NB4 (cell line): ENCODE results near the gene CELF4.
"Not testable (repeated sequence)": the region's sequence is repeated elsewhere in the genome, so short reads cannot be mapped to it uniquely, and the experiment has no call there.

Experiments used
- DNase-seq: peaks from one replicate; pipeline ENCODE4 v3.0.0; 2010; ENCODE audit warnings: low read depth
- H3K4me3 ChIP-seq: one replicate; pipeline ENCODE4 v1.5.1; 2011; ENCODE audit warnings: mild to moderate bottlenecking, low read depth, low read length, moderate library complexity
- CTCF ChIP-seq: IDR thresholded peaks from one replicate; pipeline ENCODE4 v1.5.1; 2012; ENCODE audit warnings: low read depth, low read length
- MAX ChIP-seq: IDR thresholded peaks from 2 replicates; pipeline ENCODE4 v1.6.1; 2011; ENCODE audit warnings: low read depth, low read length
- MYC ChIP-seq: IDR thresholded peaks from 2 replicates; pipeline ENCODE4 v1.6.1; 2011; ENCODE audit warnings: low read depth, low read length
- POLR2A ChIP-seq: IDR thresholded peaks from 2 replicates; pipeline ENCODE4 v1.6.1; 2011; ENCODE audit warnings: mild to moderate bottlenecking; ENCODE audit not compliant: insufficient read length; ENCODE audit errors: extremely low read depth

The CELF4 gene

DNA sequence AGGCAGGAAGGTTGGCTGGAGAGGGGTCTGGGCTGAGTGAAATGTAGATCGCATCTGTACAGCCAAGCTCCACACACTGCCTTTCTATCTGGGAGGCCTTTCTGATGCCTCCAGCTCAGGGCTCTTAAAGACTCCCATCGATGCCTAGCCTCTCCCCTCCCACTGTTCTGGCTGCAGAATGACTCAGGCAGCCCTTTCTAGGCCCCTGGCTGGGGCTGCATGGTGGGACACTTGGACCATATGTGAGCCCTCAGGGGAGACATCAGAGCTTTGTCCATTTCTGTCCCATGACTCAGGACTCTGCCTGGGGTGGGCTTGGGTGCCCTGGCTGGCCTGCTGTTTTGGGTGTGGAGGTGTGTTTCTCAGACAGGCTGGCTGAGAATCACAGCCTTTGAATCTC lies 101.3 kb downstream of the CELF4 start:
- TF ChIP-seq POLR2A, result no peak
- no peak for TF ChIP-seq CTCF
- TF ChIP-seq MYC, result no peak
- no peak for DNase-seq
- no peak overlapping the region for H3K4me3 ChIP-seq

DNA sequence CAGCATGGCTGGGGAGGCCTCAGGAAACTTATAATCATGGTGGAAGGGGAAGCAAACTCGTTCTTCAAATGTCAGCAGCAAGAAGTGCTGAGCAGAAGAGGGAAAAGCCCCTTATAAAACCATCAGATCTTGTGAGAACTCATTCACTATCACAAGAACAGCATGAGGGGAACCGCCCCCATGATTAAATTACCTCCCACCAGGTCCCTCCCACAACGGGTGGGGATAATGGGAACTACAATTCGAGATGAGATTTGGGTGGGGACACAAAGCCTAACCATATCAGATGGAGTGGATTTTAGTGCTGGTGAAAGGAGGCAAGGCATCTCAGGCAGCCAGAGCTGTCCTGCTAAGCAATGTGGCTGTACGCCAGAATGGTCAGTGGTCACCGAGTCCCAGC lies 104.3 kb downstream of the CELF4 start:
- DNase-seq, result not testable (repeated sequence)

GRCh38 chr18:37460604-37461003 lies 105.0 kb downstream of the CELF4 start:
- H3K4me3 ChIP-seq, result no peak overlapping the region
- no peak for DNase-seq
- no peak for TF ChIP-seq MYC
- TF ChIP-seq CTCF, result no peak
- TF ChIP-seq MAX, result no peak
- TF ChIP-seq POLR2A, result no peak

More for the DNA sequence above, 104.3 kb downstream of the CELF4 start:
- not testable (repeated sequence) for H3K4me3 ChIP-seq

GRCh38 chr18:37458697-37459096 lies 106.9 kb downstream of the CELF4 start:
- TF ChIP-seq POLR2A (no peak), MAX (no peak), CTCF (no peak), MYC (no peak)
- no peak overlapping the region for H3K4me3 ChIP-seq
- DNase-seq, result no peak

DNA sequence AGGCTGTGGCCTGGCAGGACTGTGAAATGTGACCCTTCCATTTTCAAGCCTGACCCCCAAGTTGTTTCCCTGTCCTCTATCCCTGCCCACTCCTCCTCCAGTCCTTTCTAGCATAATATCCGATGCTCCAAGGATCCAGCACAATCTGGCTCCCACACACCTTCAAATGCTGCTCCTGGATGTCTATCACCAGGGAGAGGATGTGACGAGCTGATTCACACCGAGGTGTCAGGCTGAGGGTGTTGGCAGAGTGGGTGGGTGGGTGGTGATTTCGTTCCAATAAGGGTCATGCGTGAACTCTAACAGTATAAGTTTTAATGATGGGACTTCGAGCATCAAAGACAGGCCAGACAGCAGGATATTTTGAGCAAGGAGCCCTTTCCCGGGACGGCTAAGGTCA lies 107.8 kb downstream of the CELF4 start:
- H3K4me3 ChIP-seq, result no peak overlapping the region
- TF ChIP-seq POLR2A (no peak), MAX (no peak), MYC (no peak)
- DNase-seq, result no peak

DNA sequence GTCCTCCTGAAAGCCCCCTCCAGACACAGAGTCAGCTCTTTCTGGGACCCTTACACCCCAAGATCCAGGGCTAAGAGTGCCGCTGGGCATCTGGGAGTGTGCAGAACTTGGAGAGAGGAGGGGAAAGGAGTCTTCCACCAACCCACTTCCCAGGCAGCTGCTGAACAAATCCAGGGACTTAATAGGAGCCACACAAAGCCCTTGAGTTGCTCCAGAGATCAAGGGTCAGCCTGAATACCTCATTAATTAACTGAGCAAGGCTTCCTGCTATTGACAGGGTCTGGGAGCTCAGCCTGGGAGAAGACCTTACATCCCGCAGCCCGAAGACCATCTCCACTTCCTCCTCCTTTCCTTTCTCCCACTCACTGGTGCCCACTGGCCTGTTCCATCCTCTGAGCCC lies 108.3 kb downstream of the CELF4 start:
- no peak for DNase-seq
- no peak for TF ChIP-seq CTCF
- H3K4me3 ChIP-seq, result no peak overlapping the region

- TF ChIP-seq MYC, result no peak
- TF ChIP-seq MAX, result no peak
- TF ChIP-seq CTCF, result no peak
- no peak for TF ChIP-seq POLR2A
- DNase-seq, result no peak
- H3K4me3 ChIP-seq, result no peak overlapping the region
Measured at GRCh38 chr18:37456873-37457272, 108.7 kb downstream of the CELF4 start.
